OCI-M2 (cell line): ENCODE measurements around the gene PTK6.
A peak's percentile ranks its signal among the peaks of the same experiment; 100 is the strongest.
"Not testable (repeated sequence)": the region's sequence is repeated elsewhere in the genome, so short reads cannot be mapped to it uniquely, and the experiment has no call there.

Source experiments
- DNase-seq: peaks from one replicate; lab custom pipeline; 2025; ENCODE audit not compliant: unreplicated experiment; lab: John Stamatoyannopoulos, UW

PTK6 gene

DNA sequence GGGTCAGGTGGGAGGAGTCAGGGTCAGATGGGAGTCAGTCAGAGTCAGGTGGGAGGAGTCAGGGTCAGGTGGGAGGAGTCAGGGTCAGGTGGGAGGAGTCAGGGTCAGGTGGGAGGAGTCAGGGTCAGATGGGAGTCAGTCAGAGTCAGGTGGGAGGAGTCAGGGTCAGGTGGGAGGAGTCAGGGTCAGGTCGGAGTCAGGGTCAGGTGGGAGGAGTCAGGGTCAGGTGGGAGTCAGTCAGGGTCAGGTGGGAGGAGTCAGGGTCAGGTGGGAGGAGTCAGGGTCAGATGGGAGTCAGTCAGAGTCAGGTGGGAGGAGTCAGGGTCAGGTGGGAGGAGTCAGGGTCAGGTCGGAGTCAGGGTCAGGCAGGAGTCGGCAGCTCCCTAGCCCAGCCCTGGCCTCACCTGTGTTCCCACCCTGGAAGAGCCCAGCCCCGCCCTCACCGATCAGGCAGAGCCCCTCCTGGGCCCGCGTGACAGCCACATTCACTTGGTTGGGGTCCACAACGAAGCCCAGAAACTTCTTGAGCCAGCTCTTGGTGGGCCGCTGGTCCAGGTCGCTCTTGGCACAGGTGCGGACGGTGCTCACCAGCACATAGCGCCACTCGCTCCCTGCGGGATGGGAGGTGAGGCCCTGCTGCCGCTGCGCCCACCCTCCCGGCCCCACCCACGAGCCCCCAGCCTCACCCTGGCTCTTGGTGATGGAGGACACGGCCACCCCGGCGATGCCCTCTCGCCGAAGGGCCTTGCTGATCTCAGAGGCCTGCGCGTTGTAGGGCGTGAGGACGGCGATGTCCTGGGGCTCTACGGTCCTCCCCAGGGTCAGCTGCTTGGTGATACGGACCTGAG, 22.5 kb upstream of the PTK6 start:
- DNase-seq, result not testable (repeated sequence)

GRCh38 chr20:63558804-63559484, 21.8 kb upstream of the PTK6 start:
- no peak for DNase-seq

DNA sequence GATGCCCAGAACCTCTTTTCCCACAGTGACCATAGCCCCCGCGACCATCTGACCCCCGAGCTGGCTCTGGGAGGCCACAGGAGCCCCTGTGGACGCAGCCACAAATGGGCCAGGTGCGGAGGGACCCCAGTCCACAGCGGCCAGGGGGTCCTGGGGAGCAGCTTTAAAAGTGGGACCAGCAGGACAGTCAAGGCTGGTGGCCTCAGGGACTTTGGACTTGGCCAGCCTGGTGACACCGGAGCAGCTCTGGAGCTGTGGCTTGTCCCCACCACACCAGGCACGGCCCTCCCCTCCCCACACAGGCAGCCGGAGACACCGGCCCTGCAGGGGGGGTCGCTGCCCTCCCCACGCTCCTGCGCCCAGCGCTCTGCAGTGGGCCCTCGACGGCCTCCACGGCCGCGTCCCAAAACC, 20.3 kb upstream of the PTK6 start:
- no peak for DNase-seq

DNA sequence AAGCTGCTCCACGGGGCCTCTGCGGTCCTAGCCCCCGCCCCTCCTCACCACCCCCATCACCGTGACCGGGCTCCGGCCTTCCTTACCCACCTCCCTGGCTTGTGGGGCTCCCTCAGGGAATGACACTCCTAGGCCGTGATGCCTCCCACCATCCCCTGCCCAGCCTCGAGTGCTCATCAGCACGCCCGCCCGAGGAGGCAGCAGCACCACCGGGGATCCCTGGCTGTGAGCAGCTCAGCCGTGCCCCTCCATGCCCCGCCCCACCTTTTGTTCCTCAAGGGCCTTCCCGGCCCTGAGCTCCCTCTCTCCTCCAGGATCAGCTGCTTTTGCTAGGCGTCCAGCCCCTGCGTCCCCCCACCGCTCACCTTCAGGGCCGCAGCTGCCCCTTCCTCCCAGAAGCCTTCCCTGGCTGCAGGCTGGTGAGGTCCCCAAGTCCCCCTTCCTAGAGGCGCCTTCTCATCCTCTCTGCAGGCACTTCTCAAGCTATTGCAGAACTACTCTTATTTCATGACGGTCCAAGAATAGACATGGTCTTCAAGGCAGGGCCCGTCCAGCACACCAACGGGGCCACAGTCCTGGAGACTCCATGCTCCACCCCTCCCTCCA, 19.8 kb upstream of the PTK6 start:
- DNase-seq, result no peak

DNA sequence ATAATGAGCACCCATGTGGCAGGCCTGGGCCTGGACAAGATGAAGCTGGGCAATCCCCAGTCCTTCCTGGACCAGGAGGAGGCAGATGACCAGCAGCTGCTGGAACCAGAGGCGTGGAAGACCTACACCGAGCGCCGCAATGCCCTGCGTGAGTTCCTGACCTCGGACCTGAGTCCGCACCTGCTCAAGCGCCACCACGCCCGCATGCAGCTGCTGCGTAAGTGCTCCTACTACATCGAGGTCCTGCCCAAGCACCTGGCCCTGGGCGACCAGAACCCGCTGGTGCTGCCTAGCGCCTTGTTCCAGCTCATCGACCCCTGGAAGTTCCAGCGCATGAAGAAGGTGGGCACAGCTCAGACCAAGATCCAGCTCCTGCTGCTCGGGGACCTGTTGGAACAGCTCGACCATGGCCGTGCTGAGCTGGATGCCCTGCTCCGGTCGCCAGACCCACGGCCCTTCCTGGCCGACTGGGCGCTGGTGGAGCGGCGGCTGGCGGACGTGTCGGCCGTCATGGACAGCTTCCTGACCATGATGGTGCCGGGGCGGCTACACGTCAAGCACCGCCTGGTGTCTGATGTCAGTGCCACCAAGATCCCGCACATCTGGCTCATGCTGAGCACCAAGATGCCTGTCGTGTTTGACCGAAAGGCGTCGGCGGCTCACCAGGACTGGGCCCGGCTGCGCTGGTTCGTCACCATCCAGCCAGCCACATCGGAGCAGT, 18.6 kb upstream of the PTK6 start:
- no peak for DNase-seq

- no peak for DNase-seq
These were observed 17.4 kb upstream of the PTK6 start for GRCh38 chr20:63554361-63555278.

GRCh38 chr20:63553933-63554290, 16.7 kb upstream of the PTK6 start, which contains the start of gene FNDC11:
Gene FNDC11 (plus strand): TSS chr20:63554159. CDS start chr20:63555664, 1,505 bp downstream.
- DNase-seq, result peak; percentile 36

DNA sequence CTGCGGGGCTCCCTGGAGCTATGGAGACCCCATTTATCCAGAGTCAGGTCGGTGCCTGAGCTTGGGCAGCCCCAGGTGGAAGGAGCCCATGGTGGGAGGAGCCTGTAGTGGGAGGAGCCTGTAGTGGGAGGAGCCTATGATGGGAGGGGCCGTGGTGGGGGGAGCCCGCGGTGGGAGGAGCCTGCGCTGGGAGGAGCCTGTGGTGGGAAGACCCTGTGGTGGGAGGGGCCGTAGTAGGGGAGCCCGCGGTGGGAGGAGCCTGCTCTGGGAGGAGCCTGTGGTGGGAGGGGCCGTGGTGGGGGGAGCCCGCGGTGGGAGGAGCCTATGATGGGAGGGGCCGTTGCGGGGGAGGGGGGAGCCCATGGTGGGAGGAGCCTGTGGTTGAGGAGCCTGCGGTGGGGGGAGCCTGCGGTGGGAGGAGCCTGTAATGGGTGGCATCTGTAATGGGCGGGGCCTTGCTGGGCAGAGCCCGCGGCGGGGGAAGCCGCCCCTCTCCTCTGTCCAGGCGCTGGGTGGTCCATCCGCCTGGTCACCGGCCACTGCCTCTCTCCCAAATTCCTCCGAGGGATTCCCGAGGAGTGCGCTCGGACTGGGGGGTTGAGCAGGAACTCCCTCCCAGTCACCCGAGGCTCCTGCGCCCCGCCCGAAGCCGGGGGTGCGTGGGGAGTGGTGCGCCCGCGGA, 16.2 kb upstream of the PTK6 start:
- DNase-seq, result peak; percentile 78

DNA sequence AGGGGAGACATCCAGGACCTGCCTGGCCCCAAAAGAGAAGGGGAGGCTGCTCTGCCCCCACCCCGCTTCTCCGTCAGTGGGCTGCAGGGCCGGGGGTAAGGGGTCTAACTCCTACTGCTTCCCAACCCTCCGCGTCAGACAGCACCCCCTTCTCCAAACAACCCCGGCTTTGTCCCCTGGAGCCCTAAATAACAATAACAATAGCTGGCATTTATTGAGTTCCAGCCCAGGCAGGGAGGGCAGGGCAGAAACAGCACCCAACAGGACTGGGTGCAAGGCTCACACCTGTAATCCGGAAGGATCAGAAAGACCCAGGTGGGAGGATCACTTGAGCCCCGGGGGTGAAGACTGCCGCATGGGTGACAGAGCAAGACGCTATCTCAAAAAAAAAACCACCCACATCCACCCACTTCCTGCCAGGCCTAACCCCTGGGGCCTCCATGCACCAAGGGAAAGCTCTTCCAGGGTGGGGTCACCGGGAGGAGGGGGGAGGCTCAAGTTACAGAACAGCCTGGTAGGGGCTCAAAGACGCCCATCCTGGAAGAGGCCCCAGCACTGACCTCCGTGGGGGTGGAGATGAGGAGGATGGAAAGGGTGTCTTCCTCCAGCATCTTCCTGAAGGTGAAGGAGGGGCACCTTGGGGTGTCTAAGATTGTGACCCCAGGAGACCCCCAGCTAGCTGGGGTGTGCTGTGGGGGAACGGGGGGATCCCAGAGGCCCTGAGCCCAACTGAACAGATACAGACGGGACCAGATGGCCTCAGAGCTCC, 15.5 kb upstream of the PTK6 start:
- DNase-seq, result peak; percentile 71

GRCh38 chr20:63551068-63551467, 13.9 kb upstream of the PTK6 start:
- DNase-seq, result no peak

- no peak for DNase-seq
These were observed 12.6 kb upstream of the PTK6 start for GRCh38 chr20:63549679-63550282.

- no peak for DNase-seq
These were observed 11.8 kb upstream of the PTK6 start for GRCh38 chr20:63549019-63549418.

DNA sequence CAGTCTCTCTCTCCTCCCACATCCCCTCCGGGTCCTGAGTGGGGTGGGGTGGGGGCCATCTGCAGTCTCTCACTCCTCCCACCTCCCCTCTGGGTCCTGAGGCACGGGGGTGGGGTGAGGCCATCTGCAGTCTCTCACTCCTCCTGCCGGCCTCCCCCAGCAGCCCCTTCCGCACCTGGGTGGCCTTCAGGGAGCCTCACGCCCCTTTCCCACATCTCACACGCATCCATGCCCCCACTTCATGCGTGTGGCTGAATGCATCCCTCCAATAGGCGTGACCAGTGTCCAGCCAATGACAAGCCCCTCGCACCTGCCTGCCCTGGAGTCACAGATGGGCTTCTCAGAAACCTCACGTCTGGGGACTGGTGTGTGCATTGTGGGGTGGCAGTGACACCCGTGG, 11.4 kb upstream of the PTK6 start:
- DNase-seq, result no peak

DNA sequence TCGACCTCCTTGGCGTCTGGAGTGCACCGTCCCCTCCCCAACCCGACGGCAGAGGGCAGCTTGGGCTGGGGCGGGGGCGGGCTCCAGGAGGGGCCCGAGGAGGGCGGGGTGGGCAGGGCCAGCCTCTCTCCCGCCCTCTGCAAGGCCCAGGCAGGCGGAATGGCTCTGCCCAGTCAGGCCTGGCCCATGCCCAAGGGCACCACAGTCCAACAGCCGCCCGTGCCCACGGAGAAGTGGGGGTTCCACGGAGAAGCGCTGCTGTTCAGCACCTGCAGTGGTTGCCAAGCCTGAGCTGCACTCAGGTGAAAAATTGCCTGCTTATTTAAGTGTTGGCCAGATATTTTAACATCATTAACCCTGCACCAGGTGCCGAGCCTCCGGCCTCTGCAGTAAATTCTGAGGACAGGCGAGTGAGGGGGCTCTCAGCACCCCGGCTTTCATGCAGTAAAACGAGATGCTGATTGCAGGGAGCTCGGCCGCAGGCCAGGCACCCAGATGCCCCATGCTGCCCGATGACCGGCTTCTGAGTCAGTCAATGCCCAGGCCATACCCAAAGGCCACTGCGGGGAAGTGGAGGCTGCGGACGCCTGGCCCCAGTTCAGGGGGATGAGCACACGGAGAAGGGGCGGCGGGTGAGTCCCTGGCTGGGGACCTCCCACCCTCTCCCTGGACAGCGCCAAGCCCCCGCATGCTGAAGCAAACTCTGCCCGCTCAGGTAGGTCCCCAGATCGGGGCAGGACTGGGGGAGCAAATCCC, 10.7 kb upstream of the PTK6 start, which contains the start of gene SRMS:
TSS of gene SRMS (minus strand) at position 25 of the 756 bp plus-strand sequence. CDS start 286 bp downstream, outside the sequence.
- no peak for DNase-seq

DNA sequence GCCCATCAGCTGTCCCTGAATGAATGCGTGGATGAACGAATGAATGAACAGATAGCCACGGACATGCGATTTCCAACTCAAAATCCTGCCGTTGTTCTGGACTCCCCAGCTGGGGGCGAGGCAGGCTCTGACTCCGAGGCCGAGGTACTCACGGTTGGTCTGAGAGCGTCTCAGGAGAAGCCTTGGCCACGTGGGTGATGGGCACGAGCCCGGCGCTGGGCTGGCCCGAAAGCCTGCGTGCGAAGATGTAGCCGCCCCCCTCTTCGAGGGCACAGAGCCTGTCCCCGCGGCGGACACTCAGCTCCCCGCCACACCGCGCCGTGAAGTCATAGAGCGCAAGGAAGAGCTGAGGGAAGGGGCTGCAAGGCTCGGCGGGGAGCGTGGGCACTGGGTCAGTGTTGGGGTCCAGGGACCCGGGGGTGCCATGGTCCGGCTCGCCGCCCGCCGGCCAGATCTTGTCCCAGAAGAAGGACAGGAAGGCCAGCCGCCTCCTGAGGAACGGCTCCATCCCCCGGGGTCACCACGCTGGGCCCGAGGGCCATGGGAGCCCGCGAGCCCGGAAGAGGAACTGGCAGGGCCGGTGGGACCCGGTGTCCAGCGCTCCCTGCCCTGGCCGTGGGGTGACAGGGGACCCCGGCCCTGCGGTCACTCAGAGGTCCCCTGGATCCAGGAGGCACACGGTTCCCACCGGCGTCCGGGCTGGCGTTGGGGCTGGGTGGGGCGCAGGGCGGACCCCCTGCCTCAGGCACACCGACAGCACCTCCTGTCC, 10.0 kb upstream of the PTK6 start:
- no peak for DNase-seq

DNA sequence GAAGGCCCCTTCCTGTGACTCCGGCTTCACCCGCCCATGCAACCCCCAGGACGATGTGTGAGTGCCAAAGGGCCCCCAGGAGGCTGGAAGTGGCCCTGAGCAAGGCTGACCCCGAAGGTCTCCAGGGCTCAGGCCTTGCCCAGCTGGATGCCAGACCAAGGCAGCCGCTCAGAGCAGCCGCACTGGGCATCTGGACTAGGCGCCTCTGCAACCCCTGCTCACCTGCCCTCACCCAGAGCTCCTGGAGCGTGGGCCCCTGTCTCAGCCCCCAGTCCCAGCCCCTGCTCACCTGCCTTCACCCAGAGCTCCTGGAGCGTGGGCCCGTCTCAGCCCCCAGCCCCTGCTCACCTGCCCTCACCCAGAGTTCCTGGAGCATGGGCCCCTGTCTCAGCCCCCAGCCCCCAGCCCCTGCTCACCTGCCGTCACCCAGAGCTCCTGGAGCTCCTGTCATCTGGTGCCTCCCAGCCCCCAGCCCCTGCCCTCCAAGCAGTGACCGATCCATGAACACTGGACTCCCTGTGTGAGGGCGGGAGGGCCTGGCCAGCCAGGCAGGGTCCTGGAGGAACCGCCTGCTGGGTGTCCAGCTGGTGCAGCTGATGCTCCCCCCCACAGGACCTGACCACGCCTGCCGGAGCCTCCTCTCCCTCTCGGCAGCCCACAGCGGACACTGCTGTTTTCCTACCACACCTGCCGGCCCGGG, 9.2 kb upstream of the PTK6 start:
- no peak for DNase-seq
